HepG2 (cell line): ENCODE results near the gene MID1. TPM values are rescaled to one million over a fixed set of nuclear protein-coding genes. Genes with fewer than 3 reads are reported as not detected.

Source experiments
- ATAC-seq: fragments of 200-7000 bp; cut with Tn5 transposase; 3 replicates; pipeline ENCODE4 v1.9.1; 2020; ENCODE audit warnings: mild to moderate bottlenecking, moderate library complexity
- BruUV-seq: library from RNA; stranded (reverse); fragments of 400-500 nt; replicated peaks from 2 replicates; lab custom pipeline; 2021; lab: Mats Ljungman, UMichigan
- CTCF ChIA-PET: fragments of 300-600 bp; formaldehyde crosslinking; extraction: SDS; loops from one replicate; lab custom pipeline; 2021; ENCODE audit warnings: low total read pairs, inconsistent platforms, low intra/inter-chr PET ratio; lab: Yijun Ruan, JAX
- POLR2A ChIA-PET: fragments of 350-600 bp; sonication (Branson Sonifier 250); formaldehyde crosslinking; loops from one replicate; lab custom pipeline; 2020; ENCODE audit warnings: antibody characterized with exemption, inconsistent platforms; lab: Yijun Ruan, JAX
- DNase-seq: peaks from one replicate; pipeline ENCODE4 v3.0.0-alpha.2; 2015; ENCODE audit warnings: low spot score
- FAIRE-seq: peaks from 3 replicates; lab custom pipeline; 2011; peaks lifted over from hg19 to GRCh38; lab: Jason Lieb, UNC
- H2AFZ ChIP-seq: one replicate; pipeline ENCODE4 v1.6.1; 2011; ENCODE audit warnings: low read length, inconsistent platforms
- H3K27ac ChIP-seq: fragments of 300-600 bp; 3 replicates; pipeline ENCODE4 v1.8.0; 2011; ENCODE audit warnings: mixed run types, mild to moderate bottlenecking, mixed read lengths, low read length, inconsistent platforms; ENCODE audit not compliant: insufficient read depth; ENCODE audit errors: extremely low read length
- H3K27me3 ChIP-seq, 2 experiments: fragments of 200-600 bp in 1 of 2; 2 replicates in 1 of 2; 3 replicates in 1 of 2; pipeline versions ENCODE4 v1.6.0 to v1.8.0; 2011; ENCODE audit warnings: low read length in 2 of 2, mild to moderate bottlenecking in 2 of 2, moderate library complexity in 2 of 2, inconsistent platforms in 1 of 2; ENCODE audit not compliant: insufficient read depth in 2 of 2, control insufficient read depth in 1 of 2
- H3K36me3 ChIP-seq, 2 experiments: fragments of 200-600 bp in 1 of 2; replicated peaks in 1 of 2; 2 replicates in 1 of 2; 3 replicates in 1 of 2; pipeline versions ENCODE4 v1.5.1 to v1.8.0; 2011; ENCODE audit warnings: low read length in 2 of 2, inconsistent platforms in 1 of 2; ENCODE audit not compliant: insufficient read depth in 2 of 2, control insufficient read depth in 1 of 2
- H3K4me1 ChIP-seq: 2 replicates; pipeline ENCODE4 v1.5.1; 2012; ENCODE audit warnings: low read length, inconsistent platforms; ENCODE audit not compliant: insufficient read depth
- H3K4me2 ChIP-seq: 2 replicates; pipeline ENCODE4 v1.6.0; 2011; ENCODE audit warnings: low read depth, low read length, inconsistent platforms
- H3K4me3 ChIP-seq, 3 experiments: fragments of 200-600 bp in 1 of 3; sonication (generic), shearing (Covaris generic) in 1 of 3; replicated peaks in 1 of 3; 2 replicates each; pipeline ENCODE4 v1.5.1; 2011 to 2016; ENCODE audit warnings: low read length in 3 of 3, inconsistent platforms in 2 of 3, low read depth in 2 of 3, mild to moderate bottlenecking in 2 of 3, control low read depth in 1 of 3, mixed read lengths in 1 of 3; ENCODE audit not compliant: insufficient read depth in 1 of 3
- H3K79me2 ChIP-seq: one replicate; pipeline ENCODE4 v1.6.1; 2011; ENCODE audit warnings: low read length, inconsistent platforms; ENCODE audit not compliant: insufficient read depth
- H3K9ac ChIP-seq: 2 replicates; pipeline ENCODE4 v1.6.0; 2011; ENCODE audit warnings: mild to moderate bottlenecking, low read depth, low read length, inconsistent platforms; ENCODE audit not compliant: insufficient read depth
- H3K9me3 ChIP-seq: 2 replicates; pipeline ENCODE4 v1.5.1; 2012; ENCODE audit warnings: mild to moderate bottlenecking, low read length
- H4K20me1 ChIP-seq: 2 replicates; pipeline ENCODE4 v1.6.0; 2011; ENCODE audit warnings: inconsistent platforms, mild to moderate bottlenecking, low read length, moderate library complexity; ENCODE audit not compliant: insufficient read depth
- BORCS8-MEF2B ChIP-seq: sonication (generic); formaldehyde crosslinking; IDR thresholded peaks from 2 replicates; pipeline ENCODE4 v1.8.0; 2022; ENCODE audit warnings: mild to moderate bottlenecking, missing genetic modification reagents
- CEBPG ChIP-seq: IDR thresholded peaks from 2 replicates; pipeline ENCODE4 v1.6.1; 2016
- FOXK2 ChIP-seq: fragments of 450-650 bp; IDR thresholded peaks from 2 replicates; pipeline ENCODE4 v1.6.1; 2016
- FOXP4 ChIP-seq: sonication (generic); formaldehyde crosslinking; IDR thresholded peaks from 2 replicates; pipeline ENCODE4 v1.4.0; 2020; ENCODE audit warnings: missing genetic modification reagents
- GPBP1L1 ChIP-seq: sonication (generic); formaldehyde crosslinking; IDR thresholded peaks from 2 replicates; pipeline ENCODE4 v1.5.0; 2020; ENCODE audit warnings: mild to moderate bottlenecking, missing genetic modification reagents
- HMGA1 ChIP-seq: sonication (generic); formaldehyde crosslinking; conservative IDR thresholded peaks from 2 replicates; pipeline ENCODE4 v1.4.0; 2020; ENCODE audit warnings: missing genetic modification reagents
- KDM2A ChIP-seq: sonication (generic); formaldehyde crosslinking; IDR thresholded peaks from 2 replicates; pipeline ENCODE4 v1.4.0; 2020; ENCODE audit warnings: low read depth, missing genetic modification reagents, borderline replicate concordance
- KDM5B ChIP-seq: sonication (generic); formaldehyde crosslinking; IDR thresholded peaks from 2 replicates; pipeline ENCODE4 v1.4.0; 2020; ENCODE audit warnings: missing genetic modification reagents, mild to moderate bottlenecking, borderline replicate concordance
- NBN ChIP-seq: fragments of 450-650 bp; conservative IDR thresholded peaks from 2 replicates; pipeline ENCODE4 v1.6.1; 2017
- RORA ChIP-seq: sonication (generic); formaldehyde crosslinking; IDR thresholded peaks from 2 replicates; pipeline ENCODE4 v1.5.0; 2020; ENCODE audit warnings: mild to moderate bottlenecking, missing genetic modification reagents, moderate library complexity
- SNAI1 ChIP-seq: sonication (generic); formaldehyde crosslinking; IDR thresholded peaks from 2 replicates; pipeline ENCODE4 v1.5.0; 2020; ENCODE audit warnings: mild to moderate bottlenecking, missing genetic modification reagents, borderline replicate concordance
- TCF7 ChIP-seq: sonication (generic); IDR thresholded peaks from 2 replicates; pipeline ENCODE4 v1.6.1; 2016; ENCODE audit warnings: antibody characterized with exemption, low read depth
- TFDP2 ChIP-seq: sonication (generic); formaldehyde crosslinking; IDR thresholded peaks from 2 replicates; pipeline ENCODE4 v1.4.0; 2020; ENCODE audit warnings: missing genetic modification reagents
- ZBTB7A ChIP-seq: sonication (generic); formaldehyde crosslinking; IDR thresholded peaks from 2 replicates; pipeline ENCODE4 v1.8.0; 2022; ENCODE audit warnings: mild to moderate bottlenecking, missing genetic modification reagents
- ZNF20 ChIP-seq: sonication (generic); formaldehyde crosslinking; IDR thresholded peaks from 2 replicates; pipeline ENCODE4 v1.4.0; 2020; ENCODE audit warnings: mild to moderate bottlenecking, moderate library complexity, missing genetic modification reagents
- ZNF225 ChIP-seq: sonication (generic); formaldehyde crosslinking; IDR thresholded peaks from 2 replicates; pipeline ENCODE4 v1.4.0; 2020; ENCODE audit warnings: mild to moderate bottlenecking, missing genetic modification reagents
- ZNF530 ChIP-seq: sonication (generic); formaldehyde crosslinking; IDR thresholded peaks from 2 replicates; pipeline ENCODE4 v1.5.0; 2020; ENCODE audit warnings: low read depth, mild to moderate bottlenecking, missing genetic modification reagents
- ZNF576 ChIP-seq: sonication (generic); formaldehyde crosslinking; IDR thresholded peaks from 2 replicates; pipeline ENCODE4 v1.4.0; 2020; ENCODE audit warnings: mild to moderate bottlenecking, missing genetic modification reagents
- ZNF878 ChIP-seq: sonication (generic); formaldehyde crosslinking; IDR thresholded peaks from 2 replicates; pipeline ENCODE4 v1.8.1; 2023; ENCODE audit warnings: mild to moderate bottlenecking, missing genetic modification reagents, moderate library complexity
- ZUFSP ChIP-seq: sonication (generic); formaldehyde crosslinking; IDR thresholded peaks from 2 replicates; pipeline ENCODE4 v1.9.0; 2021; ENCODE audit warnings: missing genetic modification reagents, mild to moderate bottlenecking, borderline replicate concordance
- WGBS: methylation state at CpG from one replicate; pipeline ENCODE4 v1.1.6; 2017; ENCODE audit warnings: low lambda C conversion rate; 5-methylcytosine and 5-hydroxymethylcytosine counted together
- in situ Hi-C: cut with HindIII; loops from 2 replicates; pipeline ENCODE4 v1.10.0; 2017; ENCODE audit warnings: low pct_unique_long_range_greater_than_20kb; ENCODE audit not compliant: extremely low pct_ligation_motif_present
- intact Hi-C: fragments of 100-400 bp; cut with micrococcal nuclease; formaldehyde crosslinking; loops from one replicate; pipeline ENCODE4 v1.10.0; 2022; ENCODE audit not compliant: unreplicated experiment
- polyA plus RNA-seq, 8 experiments: library from polyadenylated mRNA; depleted of rRNA in 3 of 8; stranded (reverse) in 7 of 8; unstranded in 1 of 8; fragments of >200 nt; fragmentation: Illumina TruSeq in 4 of 8; extraction: Trizol in 4 of 8; gene quantifications; 2 replicates each; pipeline versions ENCODE4 v1.2.1 to v1.2.3, GENCODE V29; 2011 to 2016; ENCODE audit warnings: low read depth in 4 of 8, missing spikeins in 1 of 8, mixed read lengths in 1 of 8; ENCODE audit not compliant: insufficient read depth in 1 of 8
- total RNA-seq, 5 experiments: library from RNA; depleted of rRNA; stranded (reverse); fragments of >200 nt; fragmentation: Illumina TruSeq; extraction: Trizol; gene quantifications; 2 replicates each; pipeline ENCODE4 v1.2.3, GENCODE V29; 2016; ENCODE audit warnings: low read depth in 1 of 5

Gene MID1
- total and polyA plus RNA-seq, 2 of the 13 experiments (the other 11 are each of a cell fraction or from before 2014, with no cell fraction given) = 0.86 to 1.1 TPM

GRCh38 chrX:10414862-10415261, 205.5 kb downstream of the MID1 start:
- Histone ChIP-seq H3K9ac (no peak overlapping the region), H3K4me2 (no peak overlapping the region), H2AFZ (no peak overlapping the region), H3K4me3 (no peak overlapping the region), H4K20me1 (no peaks in the 10 kb centered on the region), H3K79me2 (no peaks in the 10 kb centered on the region), H3K27ac (no peak overlapping the region), H3K4me1 (no peaks in the 10 kb centered on the region), H3K27me3 (no peaks in the 10 kb centered on the region), H3K9me3 (no peaks in the 10 kb centered on the region), H3K36me3 (no peaks in the 10 kb centered on the region)
- BruUV-seq = no TSS peak
- ChIA-PET POLR2A (no interaction called here), CTCF (no interaction called here)
- WGBS = 64% methylated on average over 6 of the region's 6 CpGs
- intact Hi-C loops (no loop called here), in situ Hi-C loops (no loop called here)
- ATAC-seq (no peak), FAIRE-seq (no peak), DNase-seq (no peak)
- TF ChIP-seq ZBTB7A (no peak), KDM5B (CRISPR knock-in tag) (no peak), ZNF576 (CRISPR knock-in tag) (no peak), SNAI1 (CRISPR knock-in tag) (no peak), GPBP1L1 (CRISPR knock-in tag) (no peak), ZNF878 (no peak), CEBPG (CRISPR knock-in tag) (no peak), KDM2A (no peak), TFDP2 (no peak), ZNF530 (CRISPR knock-in tag) (no peak), ZNF20 (CRISPR knock-in tag) (no peak), NBN (no peak), RORA (CRISPR knock-in tag) (no peak), FOXK2 (no peak), HMGA1 (CRISPR knock-in tag) (no peak), TCF7 (no peak), ZNF225 (CRISPR knock-in tag) (no peak), BORCS8-MEF2B (CRISPR knock-in tag) (no peak), FOXP4 (no peak), ZUFSP (CRISPR knock-in tag) (no peak)
